ENCODE results near the gene ALK. TPM values are rescaled to one million over a fixed set of nuclear protein-coding genes. Genes with fewer than 3 reads are reported as not detected.

The ALK gene
- total and polyA plus RNA-seq, 2 experiments from 2014 or later = 0.35 TPM; not detected in 1

DNA sequence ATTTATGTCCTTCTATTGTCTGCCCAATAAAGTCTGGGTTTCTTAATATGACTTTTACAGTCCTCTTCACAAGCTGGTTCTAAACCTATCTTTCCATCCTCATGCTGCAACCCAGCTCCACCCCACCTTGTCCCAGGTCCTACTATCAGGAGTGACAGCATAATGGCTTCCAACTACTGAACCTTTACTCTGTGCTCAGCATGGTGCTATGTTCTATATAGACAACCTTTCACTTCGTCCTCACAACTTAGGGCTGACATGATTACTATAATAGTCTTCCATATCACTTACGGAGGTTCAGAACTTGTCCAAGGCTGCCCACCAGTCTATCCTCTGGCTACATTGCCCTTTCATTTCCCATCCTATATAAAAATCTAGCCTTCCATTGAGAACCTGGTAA is 256.8 kb downstream of the ALK start (continued):
- TF ChIP-seq, protein P1, sequence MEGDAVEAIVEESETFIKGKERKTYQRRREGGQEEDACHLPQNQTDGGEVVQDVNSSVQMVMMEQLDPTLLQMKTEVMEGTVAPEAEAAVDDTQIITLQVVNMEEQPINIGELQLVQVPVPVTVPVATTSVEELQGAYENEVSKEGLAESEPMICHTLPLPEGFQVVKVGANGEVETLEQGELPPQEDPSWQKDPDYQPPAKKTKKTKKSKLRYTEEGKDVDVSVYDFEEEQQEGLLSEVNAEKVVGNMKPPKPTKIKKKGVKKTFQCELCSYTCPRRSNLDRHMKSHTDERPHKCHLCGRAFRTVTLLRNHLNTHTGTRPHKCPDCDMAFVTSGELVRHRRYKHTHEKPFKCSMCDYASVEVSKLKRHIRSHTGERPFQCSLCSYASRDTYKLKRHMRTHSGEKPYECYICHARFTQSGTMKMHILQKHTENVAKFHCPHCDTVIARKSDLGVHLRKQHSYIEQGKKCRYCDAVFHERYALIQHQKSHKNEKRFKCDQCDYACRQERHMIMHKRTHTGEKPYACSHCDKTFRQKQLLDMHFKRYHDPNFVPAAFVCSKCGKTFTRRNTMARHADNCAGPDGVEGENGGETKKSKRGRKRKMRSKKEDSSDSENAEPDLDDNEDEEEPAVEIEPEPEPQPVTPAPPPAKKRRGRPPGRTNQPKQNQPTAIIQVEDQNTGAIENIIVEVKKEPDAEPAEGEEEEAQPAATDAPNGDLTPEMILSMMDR (conservative IDR thresholded peaks at IDR 0.05; ENCODE audit: low read depth in 2 of 2) = no peak
- TF ChIP-seq, protein P2, sequence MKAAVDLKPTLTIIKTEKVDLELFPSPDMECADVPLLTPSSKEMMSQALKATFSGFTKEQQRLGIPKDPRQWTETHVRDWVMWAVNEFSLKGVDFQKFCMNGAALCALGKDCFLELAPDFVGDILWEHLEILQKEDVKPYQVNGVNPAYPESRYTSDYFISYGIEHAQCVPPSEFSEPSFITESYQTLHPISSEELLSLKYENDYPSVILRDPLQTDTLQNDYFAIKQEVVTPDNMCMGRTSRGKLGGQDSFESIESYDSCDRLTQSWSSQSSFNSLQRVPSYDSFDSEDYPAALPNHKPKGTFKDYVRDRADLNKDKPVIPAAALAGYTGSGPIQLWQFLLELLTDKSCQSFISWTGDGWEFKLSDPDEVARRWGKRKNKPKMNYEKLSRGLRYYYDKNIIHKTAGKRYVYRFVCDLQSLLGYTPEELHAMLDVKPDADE (IDR thresholded peaks at IDR 0.05) = no peak
- TF ChIP-seq JUNB (IDR thresholded peaks at IDR 0.05; ENCODE audit: unreplicated experiment) (no peak), EZH2phosphoT487 (IDR thresholded peaks at IDR 0.05; ENCODE audit: unreplicated experiment) (no peak), CREB1 (CRISPR knock-in tag; IDR thresholded peaks at IDR 0.05; ENCODE audit: low read depth) (no peak), ZNF114 (CRISPR knock-in tag; IDR thresholded peaks at IDR 0.05) (no peak)
- TF ChIP-seq, protein P3, sequence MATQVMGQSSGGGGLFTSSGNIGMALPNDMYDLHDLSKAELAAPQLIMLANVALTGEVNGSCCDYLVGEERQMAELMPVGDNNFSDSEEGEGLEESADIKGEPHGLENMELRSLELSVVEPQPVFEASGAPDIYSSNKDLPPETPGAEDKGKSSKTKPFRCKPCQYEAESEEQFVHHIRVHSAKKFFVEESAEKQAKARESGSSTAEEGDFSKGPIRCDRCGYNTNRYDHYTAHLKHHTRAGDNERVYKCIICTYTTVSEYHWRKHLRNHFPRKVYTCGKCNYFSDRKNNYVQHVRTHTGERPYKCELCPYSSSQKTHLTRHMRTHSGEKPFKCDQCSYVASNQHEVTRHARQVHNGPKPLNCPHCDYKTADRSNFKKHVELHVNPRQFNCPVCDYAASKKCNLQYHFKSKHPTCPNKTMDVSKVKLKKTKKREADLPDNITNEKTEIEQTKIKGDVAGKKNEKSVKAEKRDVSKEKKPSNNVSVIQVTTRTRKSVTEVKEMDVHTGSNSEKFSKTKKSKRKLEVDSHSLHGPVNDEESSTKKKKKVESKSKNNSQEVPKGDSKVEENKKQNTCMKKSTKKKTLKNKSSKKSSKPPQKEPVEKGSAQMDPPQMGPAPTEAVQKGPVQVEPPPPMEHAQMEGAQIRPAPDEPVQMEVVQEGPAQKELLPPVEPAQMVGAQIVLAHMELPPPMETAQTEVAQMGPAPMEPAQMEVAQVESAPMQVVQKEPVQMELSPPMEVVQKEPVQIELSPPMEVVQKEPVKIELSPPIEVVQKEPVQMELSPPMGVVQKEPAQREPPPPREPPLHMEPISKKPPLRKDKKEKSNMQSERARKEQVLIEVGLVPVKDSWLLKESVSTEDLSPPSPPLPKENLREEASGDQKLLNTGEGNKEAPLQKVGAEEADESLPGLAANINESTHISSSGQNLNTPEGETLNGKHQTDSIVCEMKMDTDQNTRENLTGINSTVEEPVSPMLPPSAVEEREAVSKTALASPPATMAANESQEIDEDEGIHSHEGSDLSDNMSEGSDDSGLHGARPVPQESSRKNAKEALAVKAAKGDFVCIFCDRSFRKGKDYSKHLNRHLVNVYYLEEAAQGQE (IDR thresholded peaks at IDR 0.05; ENCODE audit: unreplicated experiment) = no peak

DNA sequence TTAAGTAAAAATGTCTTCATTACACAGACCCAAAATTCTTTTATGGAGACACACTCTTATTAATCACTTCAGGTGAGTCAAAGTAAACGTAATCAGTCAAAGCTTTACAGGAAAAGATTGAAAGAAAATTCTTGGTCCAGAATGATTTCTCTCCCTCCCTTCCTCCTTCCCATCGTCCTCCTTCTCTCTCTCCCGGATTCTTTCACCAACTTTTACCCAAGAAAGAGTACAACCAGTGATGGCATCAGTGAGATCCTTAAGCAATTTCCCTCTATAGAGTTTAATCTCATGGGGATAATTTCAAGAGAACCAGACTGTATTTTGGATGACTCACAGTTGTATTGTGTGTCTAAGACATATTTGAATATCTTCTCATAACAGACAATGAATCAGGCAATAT is 258.1 kb downstream of the ALK start:
- no peak overlapping the region for H3K4me3 ChIP-seq
- no peak overlapping the region for H3K4me3 Mint-ChIP-seq
- no peaks in the 10 kb centered on the region for H3K27me3 ChIP-seq (ENCODE audit: insufficient read depth)
- H3K27me3 Mint-ChIP-seq (ENCODE audit: insufficient read depth, low read depth, poor library complexity) = no peaks in the 10 kb centered on the region
- H3K27ac Mint-ChIP-seq = no peak overlapping the region
- no peak overlapping the region for H3K27ac ChIP-seq (ENCODE audit: low read depth)
- H3K9me3 Mint-ChIP-seq = no peaks in the 10 kb centered on the region
- H4K20me1 ChIP-seq (replicated peaks; ENCODE audit: insufficient read depth) = no peaks in the 10 kb centered on the region
- H3K79me2 ChIP-seq (replicated peaks; ENCODE audit: insufficient read depth) = no peaks in the 10 kb centered on the region
- no peaks in the 10 kb centered on the region for H3F3A ChIP-seq (replicated peaks; ENCODE audit: low read depth)
- H3K4me1 ChIP-seq (ENCODE audit: insufficient read depth) = no peaks in the 10 kb centered on the region
- no peaks in the 10 kb centered on the region for H3K36me3 ChIP-seq (ENCODE audit: insufficient read depth)
- no peaks in the 10 kb centered on the region for H3K9me2 ChIP-seq (ENCODE audit: insufficient read depth)
- no peak for ATAC-seq
- no peaks in the 10 kb centered on the region for H3K4me1 Mint-ChIP-seq
- no peak for TF ChIP-seq CREB1 (CRISPR knock-in tag; IDR thresholded peaks at IDR 0.05; ENCODE audit: low read depth)
- TF ChIP-seq, protein P4, sequence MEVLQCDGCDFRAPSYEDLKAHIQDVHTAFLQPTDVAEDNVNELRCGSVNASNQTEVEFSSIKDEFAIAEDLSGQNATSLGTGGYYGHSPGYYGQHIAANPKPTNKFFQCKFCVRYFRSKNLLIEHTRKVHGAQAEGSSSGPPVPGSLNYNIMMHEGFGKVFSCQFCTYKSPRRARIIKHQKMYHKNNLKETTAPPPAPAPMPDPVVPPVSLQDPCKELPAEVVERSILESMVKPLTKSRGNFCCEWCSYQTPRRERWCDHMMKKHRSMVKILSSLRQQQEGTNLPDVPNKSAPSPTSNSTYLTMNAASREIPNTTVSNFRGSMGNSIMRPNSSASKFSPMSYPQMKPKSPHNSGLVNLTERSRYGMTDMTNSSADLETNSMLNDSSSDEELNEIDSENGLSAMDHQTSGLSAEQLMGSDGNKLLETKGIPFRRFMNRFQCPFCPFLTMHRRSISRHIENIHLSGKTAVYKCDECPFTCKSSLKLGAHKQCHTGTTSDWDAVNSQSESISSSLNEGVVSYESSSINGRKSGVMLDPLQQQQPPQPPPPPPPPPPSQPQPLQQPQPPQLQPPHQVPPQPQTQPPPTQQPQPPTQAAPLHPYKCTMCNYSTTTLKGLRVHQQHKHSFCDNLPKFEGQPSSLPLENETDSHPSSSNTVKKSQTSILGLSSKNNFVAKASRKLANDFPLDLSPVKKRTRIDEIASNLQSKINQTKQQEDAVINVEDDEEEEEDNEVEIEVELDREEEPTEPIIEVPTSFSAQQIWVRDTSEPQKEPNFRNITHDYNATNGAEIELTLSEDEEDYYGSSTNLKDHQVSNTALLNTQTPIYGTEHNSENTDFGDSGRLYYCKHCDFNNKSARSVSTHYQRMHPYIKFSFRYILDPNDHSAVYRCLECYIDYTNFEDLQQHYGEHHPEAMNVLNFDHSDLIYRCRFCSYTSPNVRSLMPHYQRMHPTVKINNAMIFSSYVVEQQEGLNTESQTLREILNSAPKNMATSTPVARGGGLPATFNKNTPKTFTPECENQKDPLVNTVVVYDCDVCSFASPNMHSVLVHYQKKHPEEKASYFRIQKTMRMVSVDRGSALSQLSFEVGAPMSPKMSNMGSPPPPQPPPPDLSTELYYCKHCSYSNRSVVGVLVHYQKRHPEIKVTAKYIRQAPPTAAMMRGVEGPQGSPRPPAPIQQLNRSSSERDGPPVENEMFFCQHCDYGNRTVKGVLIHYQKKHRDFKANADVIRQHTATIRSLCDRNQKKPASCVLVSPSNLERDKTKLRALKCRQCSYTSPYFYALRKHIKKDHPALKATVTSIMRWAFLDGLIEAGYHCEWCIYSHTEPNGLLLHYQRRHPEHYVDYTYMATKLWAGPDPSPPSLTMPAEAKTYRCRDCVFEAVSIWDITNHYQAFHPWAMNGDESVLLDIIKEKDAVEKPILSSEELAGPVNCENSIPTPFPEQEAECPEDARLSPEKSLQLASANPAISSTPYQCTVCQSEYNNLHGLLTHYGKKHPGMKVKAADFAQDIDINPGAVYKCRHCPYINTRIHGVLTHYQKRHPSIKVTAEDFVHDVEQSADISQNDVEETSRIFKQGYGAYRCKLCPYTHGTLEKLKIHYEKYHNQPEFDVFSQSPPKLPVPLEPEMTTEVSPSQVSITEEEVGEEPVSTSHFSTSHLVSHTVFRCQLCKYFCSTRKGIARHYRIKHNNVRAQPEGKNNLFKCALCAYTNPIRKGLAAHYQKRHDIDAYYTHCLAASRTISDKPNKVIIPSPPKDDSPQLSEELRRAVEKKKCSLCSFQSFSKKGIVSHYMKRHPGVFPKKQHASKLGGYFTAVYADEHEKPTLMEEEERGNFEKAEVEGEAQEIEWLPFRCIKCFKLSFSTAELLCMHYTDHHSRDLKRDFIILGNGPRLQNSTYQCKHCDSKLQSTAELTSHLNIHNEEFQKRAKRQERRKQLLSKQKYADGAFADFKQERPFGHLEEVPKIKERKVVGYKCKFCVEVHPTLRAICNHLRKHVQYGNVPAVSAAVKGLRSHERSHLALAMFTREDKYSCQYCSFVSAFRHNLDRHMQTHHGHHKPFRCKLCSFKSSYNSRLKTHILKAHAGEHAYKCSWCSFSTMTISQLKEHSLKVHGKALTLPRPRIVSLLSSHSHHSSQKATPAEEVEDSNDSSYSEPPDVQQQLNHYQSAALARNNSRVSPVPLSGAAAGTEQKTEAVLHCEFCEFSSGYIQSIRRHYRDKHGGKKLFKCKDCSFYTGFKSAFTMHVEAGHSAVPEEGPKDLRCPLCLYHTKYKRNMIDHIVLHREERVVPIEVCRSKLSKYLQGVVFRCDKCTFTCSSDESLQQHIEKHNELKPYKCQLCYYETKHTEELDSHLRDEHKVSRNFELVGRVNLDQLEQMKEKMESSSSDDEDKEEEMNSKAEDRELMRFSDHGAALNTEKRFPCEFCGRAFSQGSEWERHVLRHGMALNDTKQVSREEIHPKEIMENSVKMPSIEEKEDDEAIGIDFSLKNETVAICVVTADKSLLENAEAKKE (CRISPR knock-in tag; IDR thresholded peaks at IDR 0.05) = no peak
- no peak for TF ChIP-seq EZH2 (IDR thresholded peaks at IDR 0.05; ENCODE audit: low read depth, unreplicated experiment)
- no peak for TF ChIP-seq POLR2AphosphoS5 (IDR thresholded peaks at IDR 0.05; ENCODE audit: low read depth)
- no peak for TF ChIP-seq JUNB (IDR thresholded peaks at IDR 0.05; ENCODE audit: unreplicated experiment)
- no peak overlapping the region for H3K4me2 ChIP-seq
- H2AFZ ChIP-seq = no peak overlapping the region
- no peak for DNase-seq (ENCODE audit: low spot score)
- no peaks in the 10 kb centered on the region for H3K36me3 Mint-ChIP-seq (ENCODE audit: low read depth)
